Fibroblast of upper back skin (primary cell): ENCODE results near the gene CNTNAP1.
A peak's percentile ranks its signal among the peaks of the same experiment; 100 is the strongest.
"Not testable (repeated sequence)": the region's sequence is repeated elsewhere in the genome, so short reads cannot be mapped to it uniquely, and the experiment has no call there.

ENCODE experiments used
- DNase-seq: peaks from one replicate; pipeline ENCODE4 v3.0.0-alpha.2; 2013

CNTNAP1 gene

GRCh38 chr17:42686520-42687128, 4.3 kb downstream of the CNTNAP1 start:
- no peak for DNase-seq

DNA sequence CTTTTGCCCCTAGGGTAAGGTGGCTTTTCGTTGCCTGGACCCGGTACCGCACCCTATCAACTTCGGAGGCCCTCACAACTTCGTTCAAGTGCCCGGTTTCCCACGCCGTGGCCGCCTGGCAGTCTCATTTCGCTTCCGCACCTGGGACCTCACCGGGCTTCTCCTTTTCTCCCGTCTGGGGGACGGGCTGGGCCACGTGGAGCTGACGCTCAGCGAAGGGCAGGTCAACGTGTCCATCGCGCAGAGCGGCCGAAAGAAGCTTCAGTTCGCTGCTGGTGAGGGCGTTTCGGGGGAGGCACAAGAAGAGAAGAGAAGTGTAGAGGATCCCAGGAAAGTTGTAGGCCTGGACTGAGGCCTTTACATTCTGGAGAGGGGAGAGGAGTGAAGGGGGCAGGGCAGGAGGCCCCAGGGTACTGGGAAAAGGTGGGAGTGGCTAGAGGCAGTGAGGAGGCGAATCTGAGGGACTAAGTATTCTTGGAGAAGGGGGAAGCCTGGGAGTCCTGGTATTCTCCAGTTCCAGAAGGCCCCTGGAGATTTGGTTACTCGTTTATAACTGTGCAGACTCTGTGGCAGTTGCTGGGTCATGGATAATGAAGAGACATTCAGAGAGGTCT, 5.5 kb downstream of the CNTNAP1 start:
- no peak for DNase-seq

- DNase-seq = no peak
Observed at GRCh38 chr17:42690596-42690995, 8.3 kb downstream of the CNTNAP1 start.

DNA sequence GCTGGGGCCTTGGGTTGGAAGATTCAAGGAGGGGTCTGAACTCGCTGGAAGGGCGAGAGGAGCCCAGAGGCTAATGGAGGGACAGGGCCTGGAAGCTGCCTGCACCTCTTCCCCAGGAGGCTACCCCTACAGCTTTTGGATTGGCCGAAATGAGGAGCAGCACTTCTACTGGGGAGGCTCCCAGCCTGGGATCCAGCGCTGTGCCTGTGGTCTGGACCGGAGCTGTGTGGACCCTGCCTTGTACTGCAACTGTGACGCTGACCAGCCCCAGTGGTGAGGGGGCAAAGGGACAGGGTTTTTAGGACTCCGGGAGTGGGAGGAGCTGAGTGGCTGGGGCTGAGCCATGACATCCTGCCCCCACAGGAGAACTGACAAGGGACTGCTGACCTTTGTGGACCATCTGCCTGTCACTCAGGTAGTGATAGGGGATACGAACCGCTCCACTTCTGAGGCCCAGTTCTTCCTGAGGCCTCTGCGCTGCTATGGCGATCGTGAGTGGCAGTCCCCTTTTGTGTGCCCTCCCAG, 8.8 kb downstream of the CNTNAP1 start:
- no peak for DNase-seq

GRCh38 chr17:42692489-42692888, 10.2 kb downstream of the CNTNAP1 start:
- DNase-seq = no peak

- no peak for DNase-seq
Observed at GRCh38 chr17:42694524-42694923, 12.2 kb downstream of the CNTNAP1 start.

GRCh38 chr17:42695500-42695899, 13.2 kb downstream of the CNTNAP1 start:
- DNase-seq = no peak

- no peak for DNase-seq
Observed at GRCh38 chr17:42697108-42697811, 14.9 kb downstream of the CNTNAP1 start.

DNA sequence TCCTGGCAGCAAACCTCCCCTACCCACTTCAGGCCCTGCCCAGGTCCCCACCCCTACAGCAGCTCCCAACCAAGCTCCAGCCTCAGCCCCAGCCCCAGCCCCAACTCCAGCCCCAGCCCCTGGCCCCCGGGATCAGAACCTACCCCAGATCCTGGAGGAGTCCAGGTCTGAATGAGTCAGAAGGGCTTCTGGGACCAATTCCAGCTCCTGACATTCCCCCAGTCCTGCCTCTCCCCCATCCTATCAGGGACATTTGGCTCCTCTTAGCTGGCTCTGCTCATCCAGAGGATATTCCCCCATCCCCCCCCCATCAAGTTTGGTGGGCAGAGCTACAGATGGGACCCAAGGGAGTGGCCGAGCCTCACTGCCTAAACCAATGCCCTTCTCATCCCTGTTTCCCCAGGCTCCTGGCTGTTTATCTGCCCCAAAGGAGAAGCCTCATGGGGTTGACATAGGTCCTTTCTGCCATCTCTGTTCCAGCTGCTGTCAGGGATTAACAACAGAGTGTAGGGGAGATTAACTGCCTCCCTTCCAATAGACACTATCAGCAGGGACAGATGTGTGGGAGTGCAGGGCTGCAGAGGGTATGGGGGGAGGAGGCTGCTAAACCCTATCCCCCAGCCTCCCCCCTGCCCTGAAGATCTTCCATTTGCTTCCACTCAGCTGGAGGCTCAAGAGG, 16.5 kb downstream of the CNTNAP1 start:
- DNase-seq = peak; percentile 91

- no peak for DNase-seq
Observed at GRCh38 chr17:42699415-42699740, 17.0 kb downstream of the CNTNAP1 start.

DNA sequence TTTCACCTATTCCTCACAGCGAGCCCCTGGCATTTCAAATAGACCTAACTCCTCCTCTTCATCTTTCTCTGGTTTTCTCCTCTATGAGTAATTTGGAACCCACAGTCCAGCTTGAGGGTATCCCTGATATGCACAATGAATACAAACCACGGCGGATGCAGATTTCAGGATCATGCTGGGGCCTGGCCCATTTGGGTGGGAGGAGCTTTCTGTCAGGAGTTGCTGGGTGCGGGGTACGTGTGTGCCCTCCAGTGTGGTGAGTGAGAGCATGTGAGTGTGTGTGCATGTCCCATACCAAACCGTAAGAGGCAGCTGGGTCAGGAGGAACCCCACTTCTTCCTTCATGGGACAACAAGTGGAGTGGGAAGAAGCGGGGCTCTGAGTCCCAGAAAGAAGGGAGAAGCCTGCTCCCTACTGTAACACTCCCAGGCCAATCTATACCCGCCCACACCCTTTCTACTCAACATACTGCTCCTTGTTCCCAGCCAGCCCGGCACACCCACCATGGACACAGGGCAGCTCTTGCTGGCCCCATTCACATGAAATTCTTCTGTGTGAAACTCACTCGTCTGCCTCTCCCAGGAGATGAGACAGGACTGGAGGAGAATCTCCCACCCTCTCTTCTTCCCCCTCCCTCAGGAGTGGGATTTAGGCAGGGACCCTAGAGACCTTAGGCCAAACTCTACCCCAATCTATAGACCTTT, 18.4 kb downstream of the CNTNAP1 start:
- no peak for DNase-seq

- DNase-seq = no peak
Observed at GRCh38 chr17:42702446-42702845, 20.1 kb downstream of the CNTNAP1 start.

DNA sequence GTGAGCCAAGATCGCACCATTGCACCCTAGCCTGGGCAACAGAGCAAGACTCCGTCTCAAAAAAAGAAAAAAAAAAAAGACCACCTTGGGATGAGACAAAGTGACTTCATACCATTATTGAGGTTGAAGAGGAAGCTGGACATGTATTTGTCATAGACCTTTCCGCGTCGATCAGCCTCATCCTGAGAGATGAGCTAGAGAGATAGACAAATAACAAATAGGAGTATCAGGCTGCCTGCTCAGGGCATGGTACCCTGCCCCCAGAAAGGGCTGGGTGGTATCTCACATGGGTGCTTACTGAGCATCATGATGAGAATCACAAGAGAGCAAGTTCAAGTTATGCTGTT, 22.1 kb downstream of the CNTNAP1 start:
- no peak for DNase-seq

DNA sequence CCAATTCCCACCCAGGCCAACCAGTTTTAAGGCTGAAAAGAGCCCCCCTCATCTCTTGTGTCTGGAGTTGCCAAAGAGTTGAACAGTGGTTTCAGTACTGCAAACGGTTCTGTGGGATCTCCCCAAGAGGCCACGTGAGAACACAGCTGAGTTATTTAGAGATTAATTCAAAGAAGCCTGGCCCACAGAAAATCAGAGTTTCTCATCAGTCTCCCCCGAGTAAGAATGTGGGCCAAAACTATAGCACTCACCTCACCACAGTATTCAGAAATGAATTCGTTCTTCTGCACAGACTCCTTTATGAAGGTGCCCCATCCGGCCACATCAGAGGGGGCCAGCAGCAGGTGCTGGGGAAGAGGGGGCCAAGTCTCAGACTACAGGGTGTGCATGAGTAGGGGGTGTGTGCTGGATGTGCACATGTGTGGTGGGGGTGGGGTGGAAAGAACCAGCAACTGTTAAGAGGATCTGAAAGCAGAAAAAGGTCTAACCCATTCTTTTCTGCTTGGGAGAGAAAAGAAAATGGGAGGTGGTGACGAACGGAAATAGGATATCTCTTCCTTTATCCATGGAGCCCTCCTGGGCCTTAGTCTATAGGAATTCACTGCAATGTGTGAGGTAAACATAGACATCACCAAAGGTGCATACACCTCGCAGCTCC, 22.6 kb downstream of the CNTNAP1 start:
- DNase-seq = no peak

DNA sequence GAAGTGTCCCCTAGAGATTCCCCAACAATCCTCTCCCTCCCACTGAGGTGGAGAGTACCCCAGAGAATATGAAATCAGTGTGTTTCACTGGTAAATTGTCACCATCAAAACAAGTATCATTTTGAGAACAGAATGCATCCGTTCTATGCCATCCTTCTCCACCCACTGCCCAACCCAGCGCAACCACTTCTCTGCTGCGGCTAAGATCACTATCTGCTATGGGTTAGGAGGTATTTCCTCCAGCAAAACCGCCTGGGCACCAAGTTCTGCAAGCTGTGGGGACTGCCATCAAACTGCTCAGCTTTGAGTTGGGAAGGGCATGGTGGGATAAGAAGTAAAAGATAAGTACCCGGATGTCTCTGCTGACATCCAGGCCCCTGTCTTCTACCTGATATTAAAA, 24.4 kb downstream of the CNTNAP1 start:
- no peak for DNase-seq

GRCh38 chr17:42708588-42708987, 26.3 kb downstream of the CNTNAP1 start:
- no peak for DNase-seq

DNA sequence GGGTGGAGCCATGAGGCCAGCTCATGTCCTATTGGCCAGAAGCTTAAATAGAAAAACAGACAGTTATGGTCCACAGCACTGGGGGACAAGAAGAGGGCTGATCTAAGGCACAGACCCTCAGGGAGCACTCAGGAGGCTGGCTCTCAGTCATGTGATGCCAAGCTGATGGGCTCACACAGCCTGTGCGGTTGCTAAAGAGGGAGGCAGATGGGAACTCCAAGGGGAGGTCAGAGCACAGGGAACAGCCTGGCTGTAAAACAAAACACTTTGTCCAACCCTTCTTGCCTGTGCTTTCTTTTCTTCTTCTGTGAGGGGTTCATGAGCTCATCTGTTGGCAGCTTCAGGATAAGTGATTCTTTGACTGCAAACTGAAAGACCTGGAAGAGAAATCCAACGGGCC, 27.2 kb downstream of the CNTNAP1 start:
- no peak for DNase-seq

DNA sequence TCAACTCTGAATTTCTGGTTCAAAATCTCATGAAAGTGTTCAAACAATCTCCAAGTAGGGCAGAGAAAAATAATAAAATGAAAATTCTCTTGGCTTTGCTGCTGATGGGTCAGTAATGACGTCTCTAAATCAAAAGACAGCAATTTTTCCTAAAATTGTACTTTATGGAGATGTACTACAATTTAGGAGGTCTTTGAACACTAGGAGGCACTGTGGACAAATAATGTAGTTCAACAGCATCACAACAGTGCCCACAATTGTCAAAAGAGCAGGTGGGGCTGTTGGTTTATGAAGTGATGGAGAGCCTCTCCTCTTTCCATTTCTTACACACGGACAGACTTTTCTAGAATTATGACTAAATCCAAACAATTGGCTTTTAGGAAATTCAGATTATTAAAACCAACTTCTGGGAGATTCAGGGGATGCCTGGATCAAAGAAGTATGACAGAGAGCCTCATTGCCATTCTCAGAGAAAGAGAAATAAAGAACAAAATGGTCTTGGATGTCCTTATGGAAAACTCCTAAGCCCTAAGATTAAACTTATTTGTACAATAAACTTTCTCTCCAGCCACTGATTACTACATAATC, 38.8 kb downstream of the CNTNAP1 start:
- DNase-seq = peak; percentile 69

- no peak for DNase-seq
Observed at GRCh38 chr17:42723636-42724035, 41.3 kb downstream of the CNTNAP1 start.

- no peak for DNase-seq
Observed at GRCh38 chr17:42725143-42725542, 42.8 kb downstream of the CNTNAP1 start.

- DNase-seq = no peak
Observed at GRCh38 chr17:42740699-42741098, 58.4 kb downstream of the CNTNAP1 start.

DNA sequence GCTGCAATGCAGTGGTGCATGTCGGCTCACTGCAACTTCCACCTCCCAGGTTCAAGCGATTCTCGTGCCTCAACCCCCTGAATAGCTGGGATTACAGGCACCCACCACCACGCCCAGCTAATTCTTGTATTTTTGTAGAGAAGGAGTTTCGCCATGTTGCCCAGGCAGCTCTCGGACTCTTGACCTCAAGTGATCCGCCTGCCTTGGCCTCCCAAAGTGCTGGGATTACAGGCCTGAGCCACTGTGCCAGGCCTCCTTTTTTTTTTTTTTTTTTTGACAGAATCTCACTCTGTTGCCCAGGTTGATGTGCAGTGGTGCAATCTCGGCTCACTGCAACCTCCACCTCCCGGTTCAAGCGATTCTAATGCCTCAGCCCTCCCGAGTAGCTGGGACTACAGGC, 60.6 kb downstream of the CNTNAP1 start:
- not testable (repeated sequence) for DNase-seq
